Left ventricle myocardium inferior (tissue), 1 donor: ENCODE results near the gene C18orf54. TPM values are rescaled to one million over a fixed set of nuclear protein-coding genes. Genes with fewer than 3 reads are reported as not detected.

Experiments used
- DNase-seq: peaks from one replicate; pipeline ENCODE4 v3.0.0-alpha.2; 2020
- H3K27ac ChIP-seq: fragments of 200-600 bp; replicated peaks from 2 replicates; pipeline ENCODE4 v1.8.0; 2021
- H3K27me3 ChIP-seq: fragments of 200-600 bp; 2 replicates; pipeline ENCODE4 v1.8.0; 2021; ENCODE audit warnings: low read depth
- H3K36me3 ChIP-seq: fragments of 200-600 bp; 2 replicates; pipeline ENCODE4 v1.8.0; 2021
- H3K4me1 ChIP-seq: fragments of 200-600 bp; 2 replicates; pipeline ENCODE4 v1.8.0; 2021
- H3K4me3 ChIP-seq: fragments of 200-600 bp; 2 replicates; pipeline ENCODE4 v1.8.0; 2021; ENCODE audit warnings: mild to moderate bottlenecking, moderate library complexity
- H3K9me3 ChIP-seq: fragments of 200-600 bp; replicated peaks from 2 replicates; pipeline ENCODE4 v1.8.0; 2021
- CTCF ChIP-seq: fragments of 200-600 bp; IDR thresholded peaks from 2 replicates; pipeline ENCODE4 v1.8.0; 2021; ENCODE audit warnings: antibody characterized with exemption, mild to moderate bottlenecking, borderline replicate concordance
- intact Hi-C: fragments of 100-400 bp; cut with micrococcal nuclease; formaldehyde crosslinking; loops from one replicate; pipeline ENCODE4 v1.11.0; 2022
- total RNA-seq: library from RNA; stranded (reverse); fragmentation: NEBNext Ultra II Directional; extraction: Animal tissue kit (Norgen Biotek cat#: 25700); gene quantifications from one replicate; pipeline ENCODE4 v1.2.1, GENCODE V29; 2021
- donor health status: DM: no; HTN: yes; CAD: no; lungs with severe emphysema.

Gene C18orf54
- total RNA-seq, 1 donor from 2014 or later = 1.4 TPM

- no peak for TF ChIP-seq CTCF
- no peak overlapping the region for H3K4me3 ChIP-seq
- no peak for DNase-seq
- H3K9me3 ChIP-seq = no peaks in the 10 kb centered on the region
- H3K27me3 ChIP-seq = no peaks in the 10 kb centered on the region
- H3K4me1 ChIP-seq = no peaks in the 10 kb centered on the region
- no peaks in the 10 kb centered on the region for H3K36me3 ChIP-seq
- no peak overlapping the region for H3K27ac ChIP-seq
- intact Hi-C loops = no loop called here
Measured at GRCh38 chr18:54329787-54330186, 27.9 kb upstream of the C18orf54 start.

GRCh38 chr18:54330768-54331548 lies 26.7 kb upstream of the C18orf54 start:
- no peaks in the 10 kb centered on the region for H3K4me1 ChIP-seq
- intact Hi-C loops = no loop called here
- no peak overlapping the region for H3K27ac ChIP-seq
- no peak for TF ChIP-seq CTCF
- H3K27me3 ChIP-seq = no peaks in the 10 kb centered on the region
- H3K9me3 ChIP-seq = no peaks in the 10 kb centered on the region
- no peak overlapping the region for H3K4me3 ChIP-seq
- DNase-seq = no peak
- no peaks in the 10 kb centered on the region for H3K36me3 ChIP-seq

DNA sequence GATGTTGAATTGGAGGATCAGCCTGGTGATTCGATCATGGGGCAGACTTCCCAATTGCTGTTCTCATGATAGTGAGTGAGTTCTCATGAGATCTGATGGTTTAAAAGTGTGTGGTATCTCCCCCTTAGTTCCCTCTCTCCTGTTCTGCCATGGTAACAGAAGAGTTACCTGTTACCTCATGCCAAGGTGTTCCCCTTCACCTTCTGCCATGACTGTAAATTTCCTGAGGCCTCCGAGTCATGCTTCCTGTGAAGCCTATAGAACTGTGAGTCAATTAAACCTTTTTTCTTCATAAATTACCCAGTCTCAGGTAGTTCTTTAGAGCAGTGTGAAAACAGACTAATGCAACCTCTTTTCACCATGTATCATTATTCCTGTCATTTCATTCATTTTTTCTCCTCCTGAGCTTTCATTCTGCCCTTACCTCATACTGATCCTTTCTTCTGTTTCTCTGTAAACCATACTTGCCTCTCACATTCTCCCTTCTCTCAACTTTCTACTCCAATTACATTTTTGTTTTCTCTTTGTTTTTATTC lies 22.0 kb upstream of the C18orf54 start:
- Histone ChIP-seq H3K27ac (no peak overlapping the region), H3K4me3 (no peak overlapping the region), H3K4me1 (no peaks in the 10 kb centered on the region), H3K9me3 (peaks cover 6% of the 10 kb centered on the region), H3K36me3 (no peaks in the 10 kb centered on the region), H3K27me3 (no peaks in the 10 kb centered on the region)
- intact Hi-C loops = no loop called here
- no peak for TF ChIP-seq CTCF
- DNase-seq = no peak

GRCh38 chr18:54338230-54338629 lies 19.5 kb upstream of the C18orf54 start:
- Histone ChIP-seq H3K36me3 (no peaks in the 10 kb centered on the region), H3K27ac (no peak overlapping the region), H3K27me3 (no peaks in the 10 kb centered on the region), H3K4me1 (no peaks in the 10 kb centered on the region), H3K9me3 (peaks cover 6% of the 10 kb centered on the region), H3K4me3 (no peak overlapping the region)
- intact Hi-C loops = no loop called here
- DNase-seq = no peak
- TF ChIP-seq CTCF = no peak

- DNase-seq = no peak
- no peak for TF ChIP-seq CTCF
- no peaks in the 10 kb centered on the region for H3K36me3 ChIP-seq
- peaks cover 4% of the 10 kb centered on the region for H3K27me3 ChIP-seq
- H3K9me3 ChIP-seq = no peaks in the 10 kb centered on the region
- intact Hi-C loops = no loop called here
- H3K27ac ChIP-seq = no peak overlapping the region
- H3K4me1 ChIP-seq = no peaks in the 10 kb centered on the region
- no peak overlapping the region for H3K4me3 ChIP-seq
Measured at GRCh38 chr18:54351186-54351585, 6.5 kb upstream of the C18orf54 start.
